NOMO-1 treated with DMSO at 0.1 percent for 48 hours (cell line): Measurements from ENCODE around the gene CCN5.
A peak's percentile ranks its signal among the peaks of the same experiment; 100 is the strongest.
"Not testable (repeated sequence)": the region's sequence is repeated elsewhere in the genome, so short reads cannot be mapped to it uniquely, and the experiment has no call there.

ENCODE experiments used
- DNase-seq: peaks from one replicate; lab custom pipeline; 2025; ENCODE audit not compliant: unreplicated experiment; lab: John Stamatoyannopoulos, UW

CCN5 gene

DNA sequence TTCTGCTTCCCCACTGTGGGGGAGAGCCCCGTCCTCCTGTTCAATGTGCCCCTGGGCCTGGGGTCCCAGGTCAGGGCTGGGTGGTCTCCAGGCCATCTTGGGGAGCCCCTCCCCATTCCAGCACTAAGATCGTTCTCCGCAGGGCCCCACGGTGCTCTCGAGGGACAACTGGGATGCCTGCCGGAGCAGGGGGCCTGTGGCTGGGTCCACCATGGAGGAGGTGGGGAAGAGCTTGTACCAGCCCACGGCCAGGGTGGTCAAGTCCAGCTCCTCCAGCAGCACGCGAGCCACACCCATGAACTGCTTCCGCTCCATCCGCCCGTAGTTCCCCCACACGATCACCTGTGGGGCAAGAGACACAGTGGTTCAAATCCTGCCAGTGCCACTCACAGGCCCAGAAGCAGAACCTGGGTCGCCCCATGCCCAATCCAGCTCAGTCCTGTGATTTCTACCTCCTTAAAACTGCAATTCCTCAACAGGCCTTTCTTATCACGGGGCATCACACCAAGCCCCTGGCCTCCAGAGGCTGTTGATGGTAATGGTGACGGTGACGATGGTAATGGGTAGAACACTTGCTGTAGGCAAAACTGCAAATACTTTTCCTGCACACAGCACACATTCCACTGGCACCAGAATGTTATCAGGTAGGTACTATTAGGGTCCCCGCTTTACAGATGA lies 41.0 kb downstream of the CCN5 start:
- no peak for DNase-seq

DNA sequence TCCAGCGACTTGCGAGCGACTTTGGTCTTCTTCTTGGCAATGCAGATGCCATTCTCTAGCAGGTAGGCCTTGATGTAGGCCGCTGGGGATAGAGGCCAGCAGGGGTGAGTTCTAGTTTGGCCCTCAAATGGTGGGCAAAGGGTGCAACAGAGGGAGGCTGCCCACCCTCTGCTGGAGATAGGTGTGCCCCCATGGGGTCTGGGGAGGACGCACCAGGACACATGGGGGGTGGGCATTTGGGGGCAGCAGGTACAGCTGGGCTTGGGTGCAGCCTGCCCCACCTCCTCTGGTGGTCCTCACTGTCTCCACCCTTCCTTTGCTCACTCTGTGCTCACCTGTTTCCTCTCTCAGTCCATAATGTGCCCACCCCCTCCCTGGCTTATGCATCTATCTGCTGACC lies 41.8 kb downstream of the CCN5 start:
- DNase-seq = no peak

DNA sequence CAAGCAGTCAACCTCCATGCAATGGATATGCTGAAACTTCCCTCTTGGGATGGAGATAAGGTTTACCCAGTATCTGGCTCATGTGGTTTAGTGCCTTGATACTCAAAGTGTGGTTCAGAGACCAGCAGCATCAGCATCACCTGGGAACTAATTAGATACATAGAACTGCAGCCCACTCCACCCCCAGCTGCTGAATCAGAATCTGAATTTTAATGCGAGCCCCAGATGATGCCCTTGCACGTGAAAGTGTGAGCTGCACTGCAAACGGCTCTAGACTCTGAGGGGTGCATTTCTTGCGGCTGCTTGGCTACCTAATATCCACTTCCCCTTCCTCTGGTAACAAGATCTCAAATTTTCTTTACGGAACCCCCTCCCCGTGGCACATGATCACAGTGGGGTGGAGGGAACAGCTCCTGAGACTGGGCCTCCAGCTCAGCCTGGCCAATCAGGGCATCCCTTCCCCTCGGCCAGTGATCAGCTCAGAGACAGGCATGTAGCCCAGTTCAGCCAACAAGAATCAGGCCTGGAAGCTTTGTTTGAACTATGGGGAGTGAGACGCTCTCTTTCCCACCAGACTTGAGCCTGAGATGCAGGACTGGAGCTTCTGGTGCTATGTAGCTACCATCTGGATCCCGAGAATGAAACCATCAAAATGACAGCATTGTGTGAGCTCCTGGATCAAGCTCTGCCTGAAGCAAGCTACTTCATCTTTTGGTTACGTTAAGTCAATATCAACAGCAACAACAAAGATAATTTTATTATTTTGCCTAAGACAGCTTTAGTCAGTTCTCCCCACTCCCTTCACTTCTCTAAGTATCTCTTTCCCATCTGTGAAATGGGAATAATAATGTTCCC lies 43.3 kb downstream of the CCN5 start:
- DNase-seq = peak; percentile 46

DNA sequence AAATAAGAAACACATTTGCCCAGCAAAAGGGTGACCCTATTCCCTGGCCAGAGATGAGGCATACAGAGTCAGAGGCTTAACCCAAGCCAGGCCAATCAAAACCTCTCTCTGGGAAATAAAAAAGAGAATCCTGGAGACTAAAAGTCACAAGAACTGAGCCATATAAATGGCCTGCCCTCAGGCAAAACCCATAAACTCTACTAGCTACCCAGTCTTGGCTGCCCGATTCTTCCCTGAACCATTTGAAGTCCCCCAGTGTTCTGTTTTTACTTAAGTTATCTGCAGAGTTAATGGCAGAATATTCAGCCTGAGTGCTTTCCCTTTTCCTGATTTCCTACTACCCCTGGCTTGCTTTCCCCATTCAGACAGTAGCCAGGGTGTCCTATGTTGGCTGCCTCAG lies 44.4 kb downstream of the CCN5 start:
- DNase-seq = no peak

DNA sequence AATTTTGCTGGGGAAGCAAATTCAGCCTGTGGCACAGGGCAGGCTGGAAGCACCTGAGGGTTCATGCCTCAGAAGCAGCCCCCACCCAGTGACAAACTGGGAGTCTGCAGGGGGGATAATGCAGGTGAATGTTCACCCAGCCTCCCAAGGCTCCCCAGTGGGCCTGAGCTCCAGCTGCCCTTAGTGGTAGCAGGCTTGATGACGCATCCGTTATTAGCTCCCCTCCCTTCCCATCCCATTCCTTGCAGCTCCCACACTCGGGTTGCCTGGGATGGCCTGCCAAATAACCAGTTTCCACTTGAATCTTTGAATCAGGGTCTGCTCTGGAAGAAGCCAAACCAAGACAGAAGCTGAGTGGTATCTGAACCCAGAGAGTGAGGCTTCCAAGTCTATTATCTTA lies 46.3 kb downstream of the CCN5 start:
- DNase-seq = no peak

DNA sequence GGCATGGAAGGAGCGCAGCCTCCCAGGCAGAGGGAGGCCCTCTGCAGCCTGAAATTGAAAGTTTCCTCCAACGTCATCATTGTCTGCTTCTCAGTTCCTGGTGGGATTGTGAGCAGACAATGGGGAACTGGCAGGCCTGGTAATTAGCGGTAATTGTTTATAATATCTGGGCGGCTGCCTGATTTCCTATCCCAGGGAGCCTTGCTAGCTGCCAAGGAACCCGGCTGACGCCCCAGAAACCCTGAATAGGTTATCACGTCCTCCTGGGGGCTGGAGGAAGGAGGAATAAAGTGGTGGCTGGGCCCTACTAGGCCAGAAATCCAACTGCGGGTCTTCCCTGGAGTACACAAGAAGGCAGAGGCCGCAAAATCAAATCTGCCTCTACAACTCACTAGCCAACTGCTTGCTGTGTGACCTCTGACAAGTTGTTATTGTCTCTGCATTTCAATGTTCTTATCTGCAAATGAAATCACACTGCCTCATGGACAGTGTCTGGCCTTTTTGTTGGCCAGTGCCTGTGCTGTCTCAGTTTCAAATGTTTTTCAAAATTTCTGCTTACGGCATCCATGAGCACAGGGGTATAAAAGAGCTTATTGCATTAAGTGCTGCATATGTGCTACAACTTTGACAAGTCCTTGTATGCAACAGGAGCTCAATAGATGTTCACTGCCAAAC lies 47.4 kb downstream of the CCN5 start:
- no peak for DNase-seq

DNA sequence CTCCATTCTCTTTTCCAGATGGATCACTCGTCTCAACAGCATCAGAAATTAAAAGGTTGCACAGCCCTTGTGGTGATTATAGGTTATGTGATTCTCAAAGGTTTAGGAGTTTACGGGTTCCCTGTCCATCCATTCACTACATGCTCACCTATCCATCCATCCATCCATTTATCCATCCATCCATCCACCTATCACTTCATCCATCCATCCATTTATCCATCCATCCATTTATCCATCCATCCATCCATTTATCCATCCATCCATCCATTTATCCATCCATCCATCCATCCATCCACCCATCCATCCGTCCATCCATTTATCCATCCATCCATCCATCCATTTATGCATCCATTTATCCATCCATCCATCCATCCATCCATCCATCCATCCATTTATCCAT lies 48.6 kb downstream of the CCN5 start:
- DNase-seq = not testable (repeated sequence)

DNA sequence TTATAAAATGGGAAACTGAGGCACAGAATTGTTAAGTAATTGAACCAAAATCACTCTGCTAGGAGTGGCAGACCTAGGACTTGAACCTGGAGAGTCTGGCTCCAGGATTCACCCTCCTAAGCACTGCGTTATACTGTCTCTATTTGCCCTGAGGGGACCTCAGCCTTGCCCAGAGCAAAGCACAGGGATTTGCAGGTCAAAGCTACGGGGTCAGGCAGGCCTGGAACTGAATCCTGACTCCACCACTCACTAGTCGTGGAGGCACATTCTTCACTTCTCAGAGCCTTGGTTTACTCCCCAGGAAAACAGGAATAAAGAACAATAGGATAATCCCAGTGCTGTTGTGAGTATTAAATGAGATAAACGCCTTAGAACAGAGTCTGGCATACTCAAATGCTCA lies 49.9 kb downstream of the CCN5 start:
- DNase-seq = no peak

DNA sequence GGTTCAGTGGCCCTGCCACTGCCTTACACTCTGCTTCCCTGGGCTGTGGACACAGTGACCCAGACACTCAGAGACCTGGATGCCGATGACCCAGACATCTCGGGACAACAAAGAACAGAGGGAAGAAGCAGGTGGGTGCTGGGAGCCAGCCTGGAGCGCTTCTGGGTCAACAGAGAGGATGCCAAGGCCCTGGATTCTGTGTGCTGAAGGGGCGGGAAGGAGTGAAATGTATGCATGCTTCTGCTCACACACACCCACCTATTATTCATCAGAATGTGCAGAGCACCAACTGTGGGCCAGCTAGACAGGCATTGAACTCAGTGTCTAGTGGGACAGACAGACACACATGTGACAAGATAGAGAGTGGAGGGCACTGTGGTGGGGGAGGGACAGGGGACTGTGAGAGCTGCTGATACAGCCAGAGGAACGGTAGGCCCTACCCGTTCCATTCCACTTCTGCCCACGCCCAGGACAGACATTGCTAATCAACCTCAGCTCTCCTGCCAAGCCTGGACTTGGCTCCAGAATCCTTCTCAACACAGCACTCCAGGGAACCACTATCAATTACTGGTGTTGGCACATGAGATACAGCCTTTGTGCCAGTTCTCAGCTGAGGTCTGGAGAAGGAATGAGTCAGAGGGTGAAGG lies 50.7 kb downstream of the CCN5 start:
- no peak for DNase-seq

DNA sequence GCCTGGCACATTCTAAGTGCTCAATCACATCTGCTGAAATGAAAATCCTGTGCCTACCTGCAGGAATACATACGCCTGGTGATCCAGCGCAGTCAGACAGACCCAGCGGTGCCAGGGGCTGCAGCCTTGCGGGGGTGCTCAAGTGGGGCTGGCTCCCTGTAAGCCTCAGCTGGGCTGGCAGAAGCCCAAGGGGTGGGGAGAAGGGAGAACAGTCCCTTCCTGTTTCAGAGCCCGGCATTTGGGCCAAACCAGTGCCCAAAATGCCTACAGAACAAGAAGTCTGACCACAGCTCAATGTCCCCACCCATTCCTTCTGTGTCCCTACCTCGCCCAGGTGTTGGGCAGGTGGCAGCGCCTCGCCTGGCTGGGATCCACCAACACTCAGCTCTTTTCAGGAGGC lies 53.1 kb downstream of the CCN5 start:
- DNase-seq = no peak

DNA sequence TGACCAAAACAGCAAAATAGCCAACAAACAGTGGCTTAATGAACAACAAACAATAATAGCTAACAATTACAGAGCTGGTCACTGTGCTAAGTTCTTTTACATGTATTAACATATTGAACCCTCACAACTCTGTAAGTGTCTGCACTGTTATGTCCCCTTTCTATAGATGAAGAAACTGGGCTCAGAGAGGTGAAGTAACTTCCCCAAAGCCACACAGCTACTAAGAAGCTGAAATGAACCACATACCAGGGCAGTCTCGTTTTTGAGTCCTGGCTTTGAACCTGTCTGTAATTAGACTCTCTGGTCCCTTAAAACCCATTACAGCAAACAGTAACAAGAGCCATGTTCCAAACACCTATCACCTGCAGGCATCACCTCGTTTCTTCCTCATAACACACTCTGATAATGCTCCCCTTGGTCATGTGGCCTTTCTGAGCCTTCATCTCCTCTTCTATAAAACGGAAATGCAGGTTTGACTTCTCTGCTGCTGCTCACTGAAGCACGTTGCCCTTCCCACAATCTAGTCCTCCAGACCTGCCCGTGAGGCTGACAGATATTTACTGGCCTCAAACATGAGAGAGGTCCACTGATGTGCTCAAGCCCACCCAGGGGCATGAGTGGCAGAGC lies 53.8 kb downstream of the CCN5 start:
- no peak for DNase-seq

DNA sequence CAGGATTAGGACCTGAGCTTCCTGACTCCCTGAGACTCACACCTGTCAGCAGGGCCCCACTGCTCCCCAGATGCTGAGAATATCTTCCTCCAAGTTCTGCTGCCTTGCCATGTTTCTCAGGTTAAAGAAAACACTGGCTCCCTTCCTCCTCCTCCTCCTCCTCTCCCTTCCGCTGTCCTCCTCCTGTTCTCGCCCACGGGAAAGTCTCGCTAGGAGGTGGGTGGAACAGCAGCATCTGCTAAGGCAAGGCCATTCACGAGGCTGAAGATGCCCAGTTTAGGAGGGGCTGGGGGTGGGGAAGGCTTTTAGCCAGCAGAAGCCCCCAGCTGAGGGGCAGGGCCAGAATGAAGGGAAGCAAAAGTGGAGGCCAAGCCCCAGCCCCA lies 54.3 kb downstream of the CCN5 start:
- no peak for DNase-seq

DNA sequence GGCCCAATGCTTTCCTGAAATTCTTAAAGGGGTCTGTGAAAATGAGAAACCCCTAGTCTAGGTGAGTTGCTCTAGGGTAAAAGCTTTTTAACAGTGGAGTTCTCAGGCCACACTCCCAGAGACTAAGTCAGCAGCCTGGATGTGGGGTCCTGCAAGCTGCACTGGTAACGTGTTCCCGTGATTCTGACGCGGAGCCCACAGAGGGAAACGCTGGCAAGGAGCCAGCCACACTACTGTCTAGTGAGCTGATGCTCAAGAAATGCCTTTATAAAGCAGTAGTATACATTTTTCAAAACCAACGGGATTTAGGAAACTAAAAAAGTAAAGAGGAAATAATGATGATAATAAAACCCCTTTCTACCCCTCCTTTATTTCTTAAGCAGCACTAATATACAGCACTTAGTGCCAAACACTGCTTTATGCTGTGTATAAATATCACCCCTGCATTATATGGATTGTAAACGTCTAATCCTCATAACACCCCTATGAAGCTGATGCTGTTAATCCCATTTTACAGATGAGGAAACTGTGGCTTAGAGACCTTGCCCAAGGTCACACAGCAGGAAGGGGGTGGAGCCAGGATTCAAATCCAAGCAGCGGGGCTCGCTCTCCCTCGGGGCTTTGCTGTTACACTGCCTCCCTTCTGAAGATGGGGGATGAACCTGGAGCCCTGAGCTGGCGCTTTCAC lies 55.5 kb downstream of the CCN5 start:
- no peak for DNase-seq

DNA sequence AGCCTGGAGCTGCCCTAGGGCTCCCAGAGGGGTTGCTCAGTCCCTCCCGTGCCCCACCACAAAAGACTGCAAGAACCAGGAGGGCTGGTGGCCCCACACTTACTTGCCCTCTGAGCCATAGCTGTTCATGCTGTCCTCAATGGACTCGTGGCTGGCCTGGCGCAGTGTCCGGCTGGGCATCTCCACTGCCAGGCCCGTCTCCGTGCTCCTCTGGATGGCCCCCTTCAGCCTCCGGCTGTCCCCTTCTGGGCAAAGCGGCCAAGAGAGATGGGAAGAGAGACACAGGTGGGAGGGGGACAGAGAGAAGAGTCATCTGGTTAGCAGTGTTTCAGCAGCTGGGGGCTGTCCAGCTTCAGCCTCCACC lies 56.0 kb downstream of the CCN5 start:
- no peak for DNase-seq

DNA sequence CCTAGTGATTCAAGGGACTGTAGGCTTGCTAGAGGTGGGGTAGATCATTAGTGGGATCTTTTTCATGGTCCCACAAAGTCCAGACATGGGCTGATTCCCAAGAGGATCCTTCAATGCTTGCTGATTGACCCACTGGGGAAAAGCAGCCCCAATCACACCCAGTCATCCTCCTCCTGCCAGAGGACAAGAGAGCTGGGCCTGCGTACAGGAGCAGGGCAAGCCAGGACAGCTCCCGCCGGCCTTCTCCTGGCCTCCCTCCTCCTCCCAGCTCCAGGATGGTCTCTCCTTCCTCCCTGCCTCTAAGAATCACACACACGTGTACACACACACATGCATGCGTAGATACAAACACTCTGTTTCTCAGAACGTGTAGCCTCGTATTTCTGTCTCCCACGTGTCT lies 57.5 kb downstream of the CCN5 start:
- no peak for DNase-seq

DNA sequence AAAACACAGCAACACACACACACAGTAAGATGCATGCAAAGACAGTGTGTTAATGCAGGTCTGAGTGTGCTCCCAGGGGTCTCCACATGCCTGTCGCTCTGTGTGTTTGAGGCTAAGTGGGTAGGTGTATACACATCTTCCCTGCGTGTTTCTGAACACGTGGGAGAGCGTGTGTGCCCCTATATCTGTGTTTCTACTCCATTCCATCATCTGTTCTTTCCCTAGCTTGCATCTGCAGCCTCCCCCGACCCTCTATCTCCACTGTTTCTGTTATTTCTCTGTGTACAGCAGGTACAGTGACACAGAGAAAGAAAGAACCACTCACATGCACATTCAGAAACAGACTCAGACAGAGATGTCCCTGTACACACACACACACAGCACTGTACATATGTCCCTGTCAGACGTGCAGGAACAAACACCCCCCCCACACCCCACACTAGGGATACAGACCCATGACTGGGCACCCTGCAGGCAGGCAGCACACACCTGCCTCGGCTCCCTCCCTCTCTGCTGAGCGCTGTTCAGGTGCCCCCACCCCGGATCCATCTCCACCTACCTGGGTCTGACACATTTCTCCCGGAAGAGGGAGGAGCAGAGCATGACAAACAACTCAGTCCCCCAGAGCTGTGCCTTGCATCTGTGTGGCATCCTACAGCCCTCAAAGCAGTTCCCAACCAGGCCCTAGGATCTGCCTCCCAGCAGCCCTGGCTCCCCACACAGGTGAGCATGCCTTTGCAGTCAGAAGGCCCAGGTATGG lies 58.1 kb downstream of the CCN5 start:
- DNase-seq = no peak

DNA sequence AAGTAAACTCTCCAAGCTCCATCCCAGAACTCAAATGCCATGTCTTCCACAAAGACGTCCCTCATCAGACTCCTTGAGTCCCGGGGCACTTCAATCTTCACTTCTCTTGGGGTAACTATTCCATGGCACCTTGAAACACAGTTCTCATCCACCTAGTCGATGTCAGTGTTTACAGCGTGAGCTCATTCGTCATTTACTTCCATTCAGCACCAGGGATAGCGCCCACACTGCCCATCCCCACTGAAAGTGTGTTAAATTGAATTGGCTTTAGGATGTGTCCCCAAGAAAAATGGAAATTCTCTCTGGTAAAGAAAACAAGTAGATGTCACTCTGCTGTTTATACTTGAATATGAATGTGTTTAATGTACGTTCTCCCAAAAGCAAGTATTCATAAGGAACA lies 61.8 kb downstream of the CCN5 start:
- peak; percentile 11 for DNase-seq
